Sciatic nerve (tissue), 2 donors: ENCODE measurements around the gene HS3ST3A1. TPM values are rescaled to one million over a fixed set of nuclear protein-coding genes. Genes with fewer than 3 reads are reported as not detected.
"Not testable (repeated sequence)": the region's sequence is repeated elsewhere in the genome, so short reads cannot be mapped to it uniquely, and the experiment has no call there.

Source experiments
- ATAC-seq: fragments of 200-7000 bp; cut with Tn5 transposase; one replicate; pipeline ENCODE4 v1.9.1; 2020; ENCODE audit warnings: mild to moderate bottlenecking, moderate library complexity
- DNase-seq: peaks from one replicate; pipeline ENCODE4 v3.0.0-alpha.2; 2020; ENCODE audit warnings: low spot score
- intact Hi-C: fragments of 100-400 bp; cut with DNase I; formaldehyde crosslinking; loops from one replicate; pipeline ENCODE4 v1.14.2; 2022
- total RNA-seq: library from RNA; stranded (reverse); fragmentation: NEBNext Ultra II Directional; extraction: Animal tissue kit (Norgen Biotek cat#: 25700); gene quantifications from one replicate; pipeline ENCODE4 v1.2.1, GENCODE V29; 2021
- donor health status: DM: no; HTN: no; CAD: no.
- donor health status: DM: no; HTN: no; CAD: no.

The HS3ST3A1 gene
- total RNA-seq, 1 donor from 2014 or later = 1.0 TPM

DNA sequence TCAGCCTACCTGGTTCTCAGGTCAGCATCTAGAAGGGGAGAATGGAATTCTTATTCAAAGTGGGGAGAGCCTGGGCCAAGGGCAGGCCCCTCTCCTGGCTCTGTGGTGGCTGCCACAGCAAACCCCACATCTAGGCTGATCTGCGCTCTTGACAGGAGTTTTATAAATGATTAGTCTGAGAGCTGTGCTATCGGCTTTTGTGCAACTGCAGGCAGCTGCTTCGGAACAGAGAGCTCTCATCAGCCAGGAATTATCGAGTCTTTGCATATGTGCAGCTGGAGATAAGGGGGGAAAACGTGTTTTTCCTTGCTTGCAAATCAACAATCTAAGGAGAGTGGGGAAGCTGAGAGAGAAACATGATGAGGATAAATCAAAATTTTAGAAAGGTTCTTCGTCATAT is 91.7 kb downstream of the HS3ST3A1 start:
- intact Hi-C loops = no loop called here
- DNase-seq (no peak), ATAC-seq (no peak)

- DNase-seq (no peak), ATAC-seq (no peak)
- intact Hi-C loops = no loop called here
Measured at GRCh38 chr17:13509527-13509926, 92.2 kb downstream of the HS3ST3A1 start.

GRCh38 chr17:13508896-13509295 is 92.8 kb downstream of the HS3ST3A1 start:
- DNase-seq (no peak), ATAC-seq (no peak)
- intact Hi-C loops = no loop called here

DNA sequence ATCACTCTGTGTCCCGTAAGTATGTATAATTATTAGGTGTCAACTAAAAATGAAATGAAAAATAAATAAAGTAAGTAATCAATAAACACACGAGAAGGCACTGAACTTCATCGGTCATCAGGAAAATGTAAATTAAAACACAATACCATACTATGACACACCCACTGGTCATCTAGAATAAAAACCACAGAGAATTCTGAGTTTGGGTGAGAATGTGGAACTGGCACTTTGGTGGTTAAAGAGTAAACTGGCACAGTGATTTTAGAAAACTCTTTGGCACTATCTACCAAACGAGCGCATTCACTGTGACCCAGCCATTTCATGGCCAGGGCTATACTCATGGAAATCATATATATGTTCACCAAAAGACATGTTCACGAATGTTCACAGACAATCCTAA is 98.2 kb downstream of the HS3ST3A1 start:
- no peak for ATAC-seq
- intact Hi-C loops = no loop called here
- DNase-seq = no peak

DNA sequence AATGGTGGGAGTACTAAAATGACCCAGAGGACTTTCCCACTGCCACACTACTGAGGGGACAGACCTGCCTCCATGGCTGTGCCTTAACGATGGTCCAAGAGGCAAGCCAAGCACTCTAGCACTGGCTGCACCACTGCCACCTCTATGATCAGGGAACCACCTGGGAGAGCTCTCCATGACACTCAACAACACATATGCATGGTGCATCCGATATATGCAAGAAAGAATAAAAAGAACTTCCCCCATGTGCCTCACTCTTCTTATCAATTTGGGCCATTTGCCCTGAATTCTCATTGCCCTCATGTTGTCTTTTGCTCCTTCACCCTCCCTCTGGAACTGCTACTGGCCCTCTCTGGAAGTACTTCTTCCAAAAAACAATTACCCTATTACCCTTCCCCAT is 99.5 kb downstream of the HS3ST3A1 start:
- intact Hi-C loops = no loop called here
- ATAC-seq = no peak
- no peak for DNase-seq

DNA sequence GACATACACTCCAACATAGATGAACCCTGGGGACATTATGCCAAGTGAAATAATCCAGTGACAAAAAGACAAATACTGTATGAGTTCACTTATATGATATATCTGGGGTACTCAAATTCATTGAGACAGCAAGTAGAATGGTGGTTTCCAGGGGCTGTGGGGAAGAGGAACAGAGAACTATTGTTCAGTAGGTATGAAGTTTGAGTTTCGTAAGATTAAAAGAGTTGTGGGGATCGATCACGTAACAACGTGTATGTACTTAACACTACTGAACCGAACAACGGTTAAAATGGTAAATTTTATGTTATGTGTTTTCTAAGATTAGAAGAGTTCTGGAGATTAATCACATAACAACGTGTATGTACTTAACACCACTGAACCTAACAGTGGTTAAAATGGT is 100.8 kb downstream of the HS3ST3A1 start:
- no peak for DNase-seq
- ATAC-seq = no peak
- intact Hi-C loops = no loop called here

GRCh38 chr17:13498184-13498583 is 103.5 kb downstream of the HS3ST3A1 start:
- DNase-seq (no peak), ATAC-seq (no peak)
- intact Hi-C loops = no loop called here

DNA sequence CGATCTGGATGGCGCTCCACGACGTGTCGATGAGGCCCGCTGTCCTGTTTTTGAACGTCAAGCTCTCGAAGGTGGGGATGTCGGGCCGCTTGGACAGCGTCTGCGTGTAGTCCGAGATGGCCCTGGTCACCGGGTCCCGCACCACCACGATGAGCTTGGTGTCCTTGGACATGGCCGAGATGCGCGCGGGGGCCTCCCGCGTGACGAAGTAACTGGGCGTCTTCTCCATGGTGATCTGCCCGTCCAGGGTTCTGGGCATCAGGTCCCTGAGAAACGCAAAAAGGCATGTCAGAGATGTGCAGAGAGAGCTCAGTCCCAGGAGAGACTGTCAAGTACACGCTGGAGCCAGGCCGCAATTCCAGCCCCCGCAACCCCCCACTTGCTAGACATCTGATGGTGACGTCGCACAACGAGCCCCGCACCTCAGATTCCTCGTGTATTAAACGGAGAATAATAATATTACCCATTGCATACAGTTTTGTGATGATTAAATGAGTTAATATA is 105.1 kb downstream of the HS3ST3A1 start:
- intact Hi-C loops = not testable (repeated sequence)

DNA sequence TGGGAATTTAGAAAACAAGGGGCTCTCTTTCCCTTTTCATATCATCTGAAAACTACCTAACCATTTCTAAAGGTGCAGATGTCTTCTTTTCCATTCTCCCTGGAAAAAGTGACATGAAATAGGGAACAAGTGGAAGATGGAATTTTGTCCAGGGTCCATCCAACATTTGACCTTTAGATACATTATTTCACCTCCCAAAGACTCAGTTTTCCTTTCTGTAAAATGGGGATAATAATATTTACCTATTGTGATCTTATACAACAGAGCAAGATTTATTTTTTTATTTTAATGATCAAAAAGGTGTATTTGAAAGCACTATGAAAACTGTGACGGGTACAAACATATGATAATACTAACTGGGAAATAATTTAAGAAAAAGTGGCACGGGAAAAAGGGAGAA is 106.3 kb downstream of the HS3ST3A1 start:
- intact Hi-C loops = no loop called here
- DNase-seq (no peak), ATAC-seq (no peak)

More for the DNA sequence above, 105.1 kb downstream of the HS3ST3A1 start:
- DNase-seq, ATAC-seq: not testable (repeated sequence)

DNA sequence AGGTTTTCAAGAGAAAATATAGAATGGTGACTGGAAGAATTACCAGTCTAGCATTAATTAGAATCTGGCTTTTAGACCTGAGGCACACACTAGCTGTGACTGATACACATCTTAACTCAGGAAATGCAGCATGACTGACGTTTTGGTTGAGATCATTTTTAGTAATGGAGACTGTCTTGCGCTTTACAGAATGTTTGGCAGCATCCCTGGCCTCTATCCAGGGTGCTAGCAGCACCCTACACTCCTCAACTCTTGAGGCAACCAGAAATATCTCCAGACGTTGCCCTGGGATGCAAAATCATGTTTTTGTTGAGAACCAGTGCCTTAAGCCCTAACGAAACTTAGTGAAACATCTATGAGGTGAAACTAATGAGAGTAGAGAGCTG is 109.0 kb downstream of the HS3ST3A1 start:
- DNase-seq = no peak
- intact Hi-C loops = no loop called here
- no peak for ATAC-seq

GRCh38 chr17:13491916-13492736 is 109.6 kb downstream of the HS3ST3A1 start:
- DNase-seq (no peak), ATAC-seq (no peak)
- intact Hi-C loops = no loop called here

DNA sequence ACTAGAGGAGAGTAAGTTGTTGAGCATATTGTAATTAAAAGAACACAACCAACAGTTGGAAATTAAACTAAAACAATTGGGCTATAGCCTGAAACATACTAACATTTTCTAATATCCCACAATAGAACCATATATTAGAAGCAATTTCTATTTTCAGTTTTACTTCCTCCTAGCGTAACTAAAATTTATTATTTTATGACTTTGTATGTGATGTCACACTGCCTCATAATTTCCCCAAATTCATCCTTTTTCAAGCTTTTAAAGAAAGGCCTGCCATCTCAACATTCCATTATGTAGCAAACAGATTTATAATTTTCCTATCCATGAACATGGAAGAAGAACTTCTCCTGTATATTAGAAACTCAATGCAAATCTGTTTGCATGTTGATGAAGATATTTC is 110.2 kb downstream of the HS3ST3A1 start:
- ATAC-seq = no peak
- intact Hi-C loops = no loop called here
- no peak for DNase-seq

DNA sequence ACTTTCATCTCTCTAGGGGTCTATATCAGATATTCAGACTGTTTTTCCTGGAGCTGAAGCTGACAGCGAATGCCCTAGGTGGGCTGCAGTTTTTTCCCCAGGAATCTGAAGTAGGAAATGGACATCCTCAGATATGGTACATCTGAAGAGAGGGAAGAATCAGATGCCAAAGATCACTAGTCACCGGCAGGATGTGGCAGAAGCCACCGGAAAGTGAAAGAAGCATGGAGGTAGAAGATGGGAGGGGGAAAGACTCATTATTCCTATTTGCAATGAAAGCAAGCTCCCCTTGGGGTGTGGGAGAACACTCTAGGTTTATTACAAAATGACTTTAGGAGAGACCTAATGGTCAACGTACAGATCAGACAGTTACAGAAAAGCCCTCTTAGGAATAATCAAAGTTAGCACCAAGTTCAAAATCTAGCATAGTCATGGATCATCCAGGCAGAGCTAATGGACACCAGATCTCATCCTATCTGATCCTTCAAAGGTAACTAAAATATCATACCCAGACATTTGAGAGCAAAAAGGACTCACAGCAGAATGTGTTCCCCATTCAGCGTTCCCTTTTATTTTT is 110.7 kb downstream of the HS3ST3A1 start:
- intact Hi-C loops = no loop called here
- ATAC-seq = no peak
- DNase-seq = no peak

DNA sequence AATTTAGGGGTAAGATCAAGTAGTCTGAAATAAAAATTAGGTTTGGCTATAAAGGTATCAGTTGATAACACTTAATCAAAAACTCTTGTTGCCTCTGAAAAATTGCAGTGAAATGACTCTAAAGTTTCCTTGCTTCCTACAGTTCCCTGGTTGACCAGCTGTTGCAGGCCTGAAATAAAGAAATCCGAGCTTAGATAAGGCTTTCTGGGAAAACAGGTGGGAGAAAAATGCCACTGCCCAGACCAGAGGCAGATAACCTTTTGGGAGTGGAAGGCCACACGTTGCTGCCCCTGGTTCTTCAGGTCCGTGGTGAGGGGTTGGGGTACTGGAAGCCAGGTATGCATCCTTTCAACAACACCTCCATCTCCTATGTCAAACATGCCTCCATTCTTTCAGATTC is 111.3 kb downstream of the HS3ST3A1 start:
- no peak for ATAC-seq
- no peak for DNase-seq
- intact Hi-C loops = no loop called here

GRCh38 chr17:13485327-13485726 is 116.4 kb downstream of the HS3ST3A1 start:
- DNase-seq (no peak), ATAC-seq (no peak)
- intact Hi-C loops = no loop called here

DNA sequence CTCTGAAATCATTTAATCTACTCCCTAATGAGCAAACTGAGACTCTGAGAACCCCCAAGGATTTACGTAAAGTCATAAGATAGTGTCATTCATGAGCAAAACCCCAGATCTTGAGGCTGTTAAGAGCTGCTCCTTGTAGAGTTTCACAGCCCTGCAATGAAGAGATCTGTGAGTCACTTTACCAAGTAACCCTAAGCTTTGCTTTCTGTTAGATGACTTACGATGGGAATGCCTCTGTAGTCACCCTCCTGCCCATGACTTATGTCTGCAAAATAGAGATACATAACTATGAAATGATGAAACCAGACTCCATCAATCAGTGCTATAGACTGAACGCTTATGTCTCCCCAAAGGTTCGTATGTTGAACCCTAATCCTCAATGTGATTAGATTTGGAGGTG is 117.7 kb downstream of the HS3ST3A1 start:
- no peak for DNase-seq
- no peak for ATAC-seq
- intact Hi-C loops = no loop called here

GRCh38 chr17:13480877-13481276 is 120.9 kb downstream of the HS3ST3A1 start:
- DNase-seq = no peak
- ATAC-seq = no peak
- intact Hi-C loops = no loop called here

- ATAC-seq (no peak), DNase-seq (no peak)
- intact Hi-C loops = no loop called here
Measured at GRCh38 chr17:13478326-13478830, 123.4 kb downstream of the HS3ST3A1 start.

DNA sequence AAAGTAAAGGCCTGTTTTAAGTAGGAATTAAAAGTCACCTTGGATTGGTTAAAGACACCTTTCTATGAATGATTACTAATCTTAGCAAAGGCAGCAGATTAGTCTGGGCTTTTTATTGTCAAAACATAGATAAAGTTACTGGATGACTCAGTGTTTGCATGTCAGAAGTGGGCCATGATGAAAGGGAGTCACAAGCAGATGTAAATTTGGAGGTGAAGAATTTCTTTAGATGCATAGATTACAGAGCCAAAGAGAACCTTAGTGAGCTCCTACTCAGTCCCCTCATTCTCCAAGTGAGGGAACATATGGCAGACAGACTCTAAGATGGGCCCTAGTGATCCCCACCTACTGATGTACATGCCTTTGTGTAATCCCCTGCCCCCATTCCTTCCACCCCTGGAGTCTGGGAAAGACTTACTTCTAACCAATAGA is 124.5 kb downstream of the HS3ST3A1 start:
- no peak for DNase-seq
- intact Hi-C loops = no loop called here
- no peak for ATAC-seq

- intact Hi-C loops = no loop called here
- DNase-seq = no peak
- no peak for ATAC-seq
Measured at GRCh38 chr17:13476720-13477119, 125.0 kb downstream of the HS3ST3A1 start.
